NCI-H82 treated with DMSO at 0.1 percent for 48 hours (cell line): ENCODE data around the gene ADAMTS18.
"Not testable (repeated sequence)": the region's sequence is repeated elsewhere in the genome, so short reads cannot be mapped to it uniquely, and the experiment has no call there.

Experiments used
- DNase-seq: peaks from one replicate; lab custom pipeline; 2025; ENCODE audit not compliant: unreplicated experiment; lab: John Stamatoyannopoulos, UW

Gene ADAMTS18

DNA sequence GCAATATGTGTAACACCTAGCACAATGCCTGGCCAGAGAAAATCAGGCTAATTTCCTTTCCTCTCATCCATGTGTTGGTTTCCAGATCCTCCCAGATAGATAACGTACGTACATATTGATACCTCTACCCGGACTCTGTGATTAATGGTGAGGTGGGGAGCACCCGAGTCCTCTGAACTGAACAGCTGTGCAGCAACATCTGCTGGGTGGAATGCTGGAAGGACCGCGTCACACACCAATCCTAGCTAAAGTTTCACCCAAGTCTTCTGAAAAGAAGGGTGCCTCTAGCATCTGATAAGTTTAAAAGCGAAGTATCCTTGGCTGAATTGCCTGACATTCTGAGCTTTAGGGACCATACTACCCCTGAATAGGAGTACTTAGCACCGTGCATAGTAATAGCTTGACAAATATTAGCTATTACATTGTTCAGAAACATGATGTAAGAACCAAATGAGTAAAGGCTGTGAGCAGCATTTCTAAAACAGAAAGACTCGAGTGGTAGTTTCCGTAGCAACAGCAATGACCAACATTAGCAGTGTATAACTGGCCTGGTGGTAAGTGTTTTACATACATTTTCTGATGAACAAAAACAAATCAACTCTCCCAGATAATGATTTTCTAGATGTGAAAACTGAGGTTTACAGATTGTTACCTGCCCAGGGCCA lies 144.3 kb downstream of the ADAMTS18 start:
- no peak for DNase-seq

DNA sequence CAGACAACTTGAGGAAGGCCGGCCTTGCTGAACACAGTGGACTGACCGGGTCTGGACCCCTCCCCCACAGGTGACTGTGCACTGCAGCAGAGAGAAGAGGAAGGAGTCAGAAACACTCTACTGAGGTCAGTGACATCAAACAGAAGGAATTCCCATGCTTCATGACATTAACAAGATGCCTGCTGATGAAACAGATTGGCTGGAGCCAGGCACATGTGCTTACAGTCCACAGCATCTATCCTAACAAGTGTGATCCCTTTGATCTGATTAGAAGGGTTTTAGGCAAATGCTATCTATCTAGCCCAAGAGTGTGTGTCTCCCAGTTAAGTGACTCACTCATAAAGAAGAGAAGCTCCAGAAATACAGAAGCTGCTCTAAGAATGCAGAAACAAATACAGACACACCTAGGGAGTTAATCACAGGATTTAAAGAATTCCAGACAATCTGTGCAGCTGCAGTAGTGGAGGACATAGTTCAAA lies 145.5 kb downstream of the ADAMTS18 start:
- peak; percentile 80 for DNase-seq

DNA sequence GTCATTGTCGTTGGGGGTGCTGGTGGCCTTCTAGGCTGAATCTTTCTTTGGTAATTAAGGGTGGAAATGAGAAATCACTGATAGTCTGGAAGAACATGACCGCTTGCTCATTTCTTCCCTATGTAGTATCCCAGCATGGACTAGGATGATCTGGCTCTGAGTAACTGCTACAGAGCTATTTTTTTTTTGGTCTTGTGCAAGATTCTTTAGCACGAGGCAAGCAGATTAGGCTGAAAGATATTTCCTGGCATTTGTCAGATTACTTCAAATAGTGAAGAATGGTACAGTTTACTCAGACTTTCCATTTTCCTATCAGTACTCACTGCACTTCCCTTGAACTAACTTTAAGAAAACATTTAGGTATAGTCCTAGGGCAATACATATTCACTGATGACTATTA lies 146.6 kb downstream of the ADAMTS18 start:
- DNase-seq: no peak

DNA sequence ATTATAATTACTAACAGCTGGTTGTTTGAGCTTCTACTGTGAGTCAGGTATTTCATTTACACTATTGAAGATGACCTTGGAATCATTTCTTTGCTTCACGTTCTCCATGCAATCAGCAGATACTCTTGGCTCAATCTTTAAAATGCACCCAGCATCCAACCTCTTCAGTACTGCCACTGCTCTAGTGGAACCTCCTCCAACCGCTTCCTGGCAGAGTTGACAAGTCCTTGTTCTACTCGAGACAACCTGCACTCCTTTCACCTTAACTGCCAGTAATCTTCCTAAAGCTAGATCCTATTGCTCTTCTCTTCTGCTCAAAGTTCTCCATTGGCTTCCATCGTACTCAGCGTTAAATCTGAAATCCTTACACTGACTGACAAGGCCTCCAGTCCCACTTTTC lies 149.2 kb downstream of the ADAMTS18 start:
- no peak for DNase-seq

DNA sequence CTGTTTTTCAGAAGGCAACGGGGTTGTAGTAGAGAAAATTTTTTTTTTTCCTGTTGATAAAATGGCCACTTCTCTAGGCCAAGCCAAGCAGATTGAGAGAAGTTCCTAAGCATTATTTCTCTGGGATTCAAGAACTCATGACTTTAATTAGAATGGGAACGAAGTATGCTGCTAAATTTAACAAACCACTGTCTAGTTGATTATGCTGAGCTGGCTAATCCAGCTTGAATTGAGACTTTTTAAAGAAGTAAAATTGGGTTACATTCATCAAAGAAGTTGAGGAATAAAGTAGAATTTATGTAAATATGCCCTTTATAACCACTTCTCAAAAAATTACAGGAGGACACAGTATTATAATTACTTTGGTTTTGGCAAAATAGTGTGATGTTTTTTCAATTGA lies 152.5 kb downstream of the ADAMTS18 start:
- DNase-seq: no peak

DNA sequence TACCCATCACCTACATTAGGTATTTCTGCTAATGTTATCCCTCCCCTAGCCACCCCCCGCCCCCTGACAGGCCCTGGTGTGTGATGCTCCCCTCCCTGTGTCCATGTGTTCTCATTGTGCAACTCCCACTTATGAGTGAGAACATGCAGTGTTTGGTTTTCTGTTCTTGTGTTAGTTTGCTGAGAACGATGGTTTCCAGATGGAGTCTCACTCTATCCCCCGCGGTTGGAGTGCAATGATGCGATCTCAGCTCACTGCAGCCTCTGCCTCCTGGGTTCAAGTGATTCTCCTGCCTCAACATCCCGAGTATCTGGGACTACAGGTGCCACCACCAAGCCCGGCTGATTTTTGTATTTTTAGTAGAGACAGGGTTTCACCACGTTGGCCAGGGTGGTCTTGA lies 155.5 kb downstream of the ADAMTS18 start:
- DNase-seq: not testable (repeated sequence)

DNA sequence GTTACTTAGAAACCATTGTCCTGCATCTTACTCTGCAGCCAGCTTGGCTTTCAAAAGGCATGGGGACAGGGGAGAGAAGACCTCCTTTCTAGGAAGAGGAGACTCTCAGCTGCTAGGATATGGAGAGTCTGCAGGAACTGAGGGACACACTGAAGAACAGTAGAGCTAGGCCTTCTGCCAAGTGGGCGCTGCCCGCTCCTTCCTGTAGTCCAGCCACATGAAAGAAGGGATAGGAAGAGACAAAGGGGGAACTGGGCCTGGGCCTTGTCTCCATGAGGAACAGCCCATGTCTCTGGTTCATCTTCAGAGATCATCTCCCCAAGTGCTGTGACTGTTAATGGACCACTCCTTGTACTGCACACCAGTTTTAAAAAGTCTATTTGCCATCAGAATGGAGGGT lies 157.3 kb downstream of the ADAMTS18 start:
- no peak for DNase-seq

DNA sequence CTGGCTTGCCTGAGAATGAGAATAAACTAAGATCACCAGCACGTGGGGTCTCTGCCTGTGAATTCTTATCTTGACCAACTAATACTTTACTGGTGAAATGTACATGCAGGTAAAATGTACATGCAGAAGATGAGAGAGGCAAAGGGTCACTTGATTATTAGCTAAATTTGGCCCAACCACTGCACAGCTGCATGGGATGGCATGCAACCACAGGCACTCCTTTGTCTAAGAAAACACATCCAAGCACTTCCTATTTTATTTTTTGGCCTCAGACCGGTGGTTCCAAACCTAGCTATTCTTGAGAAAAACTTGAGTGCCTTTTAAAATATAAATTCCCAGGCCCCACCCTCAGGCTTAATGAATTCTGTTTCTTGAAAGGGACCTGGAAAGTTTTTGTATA lies 157.7 kb downstream of the ADAMTS18 start:
- DNase-seq: no peak

DNA sequence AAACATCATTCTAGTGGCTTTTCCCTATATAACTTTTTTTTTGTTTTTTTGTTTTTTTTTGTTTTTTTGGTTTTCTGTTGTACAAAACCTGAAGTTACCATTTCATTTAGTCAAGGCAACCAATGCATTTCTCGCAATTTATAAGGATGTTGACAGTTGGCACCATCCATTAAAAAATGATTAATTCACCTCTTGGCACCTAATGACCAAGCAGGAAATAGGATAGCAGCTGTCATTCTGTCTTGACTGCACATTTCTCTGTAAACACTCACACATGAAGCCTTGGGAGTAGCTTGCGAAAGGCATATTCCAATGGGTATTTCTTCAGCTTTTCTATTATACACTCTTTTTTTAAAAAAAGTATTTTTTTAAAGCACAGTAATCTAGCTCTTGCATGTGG lies 158.2 kb downstream of the ADAMTS18 start:
- DNase-seq: no peak

DNA sequence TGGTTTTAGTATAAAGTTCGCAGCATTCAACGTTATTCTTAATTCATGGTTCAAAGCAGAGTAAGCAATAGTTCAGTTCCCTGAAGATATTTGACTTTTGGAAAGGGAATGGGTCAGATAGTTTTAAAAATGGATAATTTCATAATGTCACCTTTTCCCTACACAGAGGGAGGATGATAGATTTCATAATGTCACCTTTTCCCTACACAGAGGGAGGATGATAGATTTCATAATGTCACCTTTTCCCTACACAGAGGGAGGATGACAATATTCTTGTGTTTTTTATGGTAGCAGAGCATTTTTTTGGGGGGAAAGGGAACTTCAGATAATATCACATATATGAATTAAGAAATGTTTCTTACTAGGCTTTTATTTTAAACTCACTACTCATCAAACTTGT lies 159.5 kb downstream of the ADAMTS18 start:
- DNase-seq: not testable (repeated sequence)

DNA sequence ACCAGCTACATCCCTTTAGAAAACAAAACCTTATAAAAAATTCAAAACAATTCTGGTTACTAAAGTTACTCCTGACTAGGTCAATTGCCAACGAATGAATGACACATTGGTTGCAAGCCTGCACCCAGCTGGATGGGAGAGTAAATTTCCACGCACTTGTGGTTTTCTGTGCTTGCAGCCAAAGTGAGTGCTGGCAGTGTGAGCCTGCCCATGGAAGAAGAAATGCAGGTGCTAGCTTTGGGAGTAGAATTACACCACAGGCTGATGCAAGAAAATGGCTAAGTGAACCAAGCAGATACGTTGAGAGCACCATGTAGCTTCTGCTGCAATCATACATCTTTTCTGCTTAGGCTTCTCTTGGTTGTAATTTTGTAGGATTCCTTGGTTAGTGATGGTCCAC lies 161.0 kb downstream of the ADAMTS18 start:
- no peak for DNase-seq

DNA sequence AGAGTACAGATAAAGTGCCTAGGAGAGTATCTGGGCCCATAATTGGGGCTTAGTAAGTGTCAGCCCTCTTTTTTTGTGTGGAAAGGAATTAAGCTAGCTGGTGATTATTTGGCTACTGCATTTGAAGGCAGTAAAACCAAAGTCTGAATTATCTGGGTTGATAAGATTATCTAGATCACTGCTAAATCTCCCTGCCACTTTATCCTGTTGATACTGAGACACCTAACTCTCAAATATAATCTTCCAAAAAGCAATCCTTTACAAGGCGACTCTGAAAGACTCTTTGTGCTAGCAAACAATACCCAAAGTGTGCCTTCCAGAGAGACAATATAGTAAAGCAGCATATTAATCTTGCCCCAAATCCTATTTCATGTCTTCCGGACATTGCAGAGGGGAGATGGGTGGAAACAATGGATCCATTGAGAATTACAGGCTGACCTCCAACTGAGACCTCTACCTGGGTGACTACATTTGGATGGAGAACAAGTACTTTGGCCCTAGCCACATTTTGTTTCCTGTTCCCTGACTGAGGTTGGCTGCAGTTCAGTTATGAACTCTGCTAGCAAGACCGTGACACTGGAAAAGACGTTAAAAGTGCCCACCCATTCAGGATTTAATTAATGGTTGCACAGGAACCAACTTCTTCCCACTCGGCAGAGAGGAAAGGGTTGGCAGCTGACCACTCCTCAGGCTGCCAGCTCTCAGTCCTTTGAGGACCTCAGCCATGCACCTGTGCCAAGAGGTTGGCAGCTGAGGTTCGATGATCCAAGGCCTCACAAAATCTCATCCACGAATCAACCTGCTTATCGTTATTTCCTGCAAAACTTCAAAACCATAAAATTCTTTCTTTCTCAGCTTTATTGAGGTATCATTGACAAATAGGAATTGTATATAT lies 163.1 kb downstream of the ADAMTS18 start:
- peak; percentile 76 for DNase-seq

DNA sequence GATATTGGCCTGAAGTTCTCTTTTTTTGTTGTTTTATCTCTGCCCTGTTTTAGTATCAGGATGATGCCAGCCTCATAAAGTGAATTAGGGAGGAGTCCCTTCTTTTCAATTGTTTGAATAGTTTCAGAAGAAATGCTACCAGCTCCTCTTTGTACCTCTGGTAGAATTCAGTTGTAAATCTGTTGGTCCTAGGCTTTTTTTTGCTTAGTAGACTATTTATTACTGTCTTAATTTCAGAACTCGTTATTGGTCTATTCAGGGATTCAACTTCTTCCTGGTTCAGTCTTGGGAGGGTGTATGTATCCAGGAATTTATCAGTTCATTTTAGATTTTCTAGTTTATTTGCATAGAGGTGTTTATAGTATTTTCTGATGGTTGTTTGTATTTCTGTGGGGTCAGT lies 168.6 kb downstream of the ADAMTS18 start:
- not testable (repeated sequence) for DNase-seq

DNA sequence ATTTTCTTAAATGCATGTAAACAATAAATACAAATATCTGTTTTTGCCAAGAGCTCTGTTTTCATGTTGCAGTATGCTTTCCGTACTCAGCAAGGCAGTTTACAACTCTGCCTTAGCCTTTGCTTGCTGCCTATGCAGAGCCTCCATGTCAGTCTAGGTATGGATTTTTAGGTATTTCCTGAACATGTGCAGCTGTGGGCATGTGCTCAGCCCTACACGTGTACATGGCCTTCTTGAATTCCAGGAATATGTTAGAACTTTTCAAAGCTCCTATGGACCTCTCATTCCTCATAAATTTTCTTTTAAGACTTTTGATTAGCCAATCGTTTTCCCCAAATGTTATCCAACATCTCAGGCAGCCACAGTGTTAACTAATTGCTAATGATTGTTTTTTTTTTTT lies 171.9 kb downstream of the ADAMTS18 start:
- DNase-seq: no peak

DNA sequence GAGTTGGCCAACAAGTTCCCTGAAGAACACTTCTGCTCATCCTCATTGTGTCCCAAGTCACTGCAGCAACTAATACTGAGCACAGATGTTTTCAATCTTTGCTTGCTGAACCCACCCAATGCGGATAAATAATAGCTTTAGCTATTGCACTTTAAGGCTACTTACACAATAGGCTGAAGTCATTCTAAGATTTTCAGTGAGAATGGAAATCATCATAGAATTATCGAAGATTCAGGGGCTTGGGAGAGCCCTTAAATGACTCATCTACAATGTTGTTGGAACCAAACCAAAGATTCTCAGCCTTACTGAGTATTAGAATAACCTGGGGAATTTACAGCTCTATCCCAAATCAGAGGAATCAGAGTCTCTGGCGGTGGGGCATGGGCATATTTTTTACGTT lies 184.4 kb downstream of the ADAMTS18 start:
- DNase-seq: no peak

DNA sequence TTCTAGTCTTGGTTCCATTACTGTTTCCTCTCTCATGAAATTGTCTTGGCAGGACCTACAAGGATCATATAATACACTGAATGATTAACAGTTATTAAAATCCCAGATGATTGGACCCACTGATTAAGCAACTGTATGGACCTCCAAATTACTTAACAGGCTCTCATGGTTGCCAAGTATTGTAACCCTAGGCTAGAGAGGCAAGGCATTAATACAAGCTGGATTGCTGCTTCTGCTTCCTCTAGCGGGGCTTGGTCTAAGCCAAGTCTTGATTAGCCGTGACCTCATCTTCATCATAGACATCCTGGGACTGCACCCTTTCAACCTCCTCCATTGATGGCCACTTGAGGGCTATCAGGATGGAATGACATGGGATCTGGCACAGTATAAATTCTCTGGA lies 188.7 kb downstream of the ADAMTS18 start:
- DNase-seq: no peak

DNA sequence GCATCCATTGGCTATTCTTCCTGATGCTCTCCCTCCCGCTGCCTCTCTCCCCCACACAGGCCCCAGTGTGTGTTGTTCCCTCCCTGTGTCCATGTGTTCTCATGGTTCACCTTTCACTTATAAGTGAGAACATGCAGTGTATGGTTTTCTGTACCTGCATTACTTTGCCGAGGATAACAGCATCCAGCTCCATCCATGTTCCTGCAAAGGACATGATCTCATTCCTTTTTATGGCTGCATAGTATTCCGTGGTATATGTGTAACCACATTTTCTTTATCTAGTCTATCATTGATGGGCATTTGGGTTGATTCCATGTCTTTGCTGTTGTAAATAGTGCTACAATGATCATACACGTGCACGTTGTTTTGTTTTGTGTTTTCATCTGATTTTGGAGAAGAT lies 192.4 kb downstream of the ADAMTS18 start:
- not testable (repeated sequence) for DNase-seq

DNA sequence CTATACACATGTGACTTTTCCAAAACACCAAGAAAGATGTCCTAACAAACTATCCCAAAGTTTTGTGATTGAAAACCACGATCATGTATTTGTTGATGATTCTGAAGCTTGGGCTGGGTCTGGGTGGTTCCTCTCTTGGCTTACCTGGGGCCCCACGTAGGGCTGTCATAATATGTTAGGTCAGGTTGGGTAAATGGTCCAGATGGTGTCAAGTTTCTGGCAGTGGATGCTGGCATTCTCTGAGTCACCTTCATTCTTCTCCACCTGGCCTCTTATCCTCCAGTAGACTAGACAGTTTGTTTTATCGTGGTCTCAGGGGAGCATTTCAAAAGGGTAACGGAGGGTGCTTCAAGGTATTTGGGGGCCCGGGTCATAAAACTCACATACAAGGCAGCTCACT lies 196.2 kb downstream of the ADAMTS18 start:
- DNase-seq: no peak

DNA sequence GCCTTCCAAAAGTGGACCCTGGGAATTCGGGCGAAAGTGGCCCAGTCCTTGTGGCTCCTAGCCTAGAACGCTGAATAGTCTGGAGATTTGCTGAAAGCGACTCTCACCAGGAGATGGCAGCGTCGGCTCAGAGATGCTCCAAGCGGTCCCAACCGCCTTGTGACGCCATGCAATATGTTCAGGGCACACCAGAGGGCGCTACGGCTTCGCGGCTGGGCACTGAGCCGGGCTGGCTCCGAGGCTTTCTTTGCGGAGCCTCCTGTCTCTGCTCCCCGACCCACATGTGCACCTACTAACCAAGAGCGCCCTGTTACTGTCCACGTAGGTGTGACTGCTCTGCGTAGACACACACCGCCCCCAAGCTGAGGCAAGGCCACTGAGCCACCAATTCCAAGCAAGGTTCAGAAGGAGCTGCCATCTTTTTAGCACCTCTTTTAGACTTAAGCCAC lies 198.7 kb downstream of the ADAMTS18 start:
- DNase-seq: peak; percentile 39

DNA sequence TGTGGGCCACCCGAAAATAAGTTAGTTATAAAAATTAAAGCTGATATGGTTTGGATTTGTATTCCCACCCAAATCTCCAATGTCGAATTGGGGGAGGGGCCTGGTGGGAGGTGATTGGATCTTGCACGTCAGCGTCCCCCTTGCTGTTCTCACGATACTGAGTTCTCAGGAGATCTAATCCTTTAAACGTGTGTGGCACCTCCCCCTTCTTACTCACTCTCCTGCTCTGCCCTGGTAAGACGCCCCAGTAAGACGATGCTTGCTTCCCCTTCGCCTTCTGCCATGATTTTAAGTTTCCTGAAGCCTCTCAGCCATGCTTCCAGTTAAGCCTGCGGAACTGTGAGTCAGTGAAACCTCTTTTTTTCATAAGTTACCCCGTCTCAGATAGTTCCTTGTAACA lies 200.2 kb downstream of the ADAMTS18 start:
- DNase-seq: peak; percentile 84

DNA sequence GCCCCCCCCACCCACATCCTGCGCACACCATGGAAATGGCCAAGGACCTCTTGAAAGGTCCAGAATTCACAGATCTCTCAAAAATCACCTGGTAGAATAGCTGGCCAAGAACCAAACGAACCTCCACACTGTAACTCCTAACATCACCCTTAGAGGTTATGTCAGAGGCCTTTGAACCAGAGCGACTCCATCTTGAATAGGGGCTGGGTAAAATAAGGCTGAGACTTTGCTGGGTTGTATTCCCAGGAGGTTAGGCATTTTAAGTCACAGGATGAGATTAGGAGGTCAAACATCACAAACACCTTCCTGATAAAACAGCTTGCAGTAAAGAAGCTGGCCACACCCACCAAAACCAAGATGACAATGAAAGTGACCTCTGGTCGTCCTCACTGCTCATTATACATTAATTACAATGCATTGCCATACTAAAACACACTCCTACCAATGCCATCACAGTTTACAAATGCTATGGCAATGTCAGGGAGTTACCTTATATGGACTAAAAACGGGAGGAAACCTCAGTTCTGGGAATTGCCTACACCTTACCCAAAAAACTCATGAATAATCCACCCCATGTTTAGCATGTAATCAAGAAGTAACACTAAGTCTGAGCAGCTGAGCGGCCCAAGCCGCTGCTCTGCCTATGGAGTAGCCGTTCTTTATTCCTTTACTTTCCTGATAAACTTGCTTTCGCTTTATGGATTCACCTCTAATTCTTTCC lies 200.9 kb downstream of the ADAMTS18 start:
- DNase-seq: no peak
